Left kidney (tissue), 8 donors: ENCODE results near the gene SLC27A1. TPM values are rescaled to one million over a fixed set of nuclear protein-coding genes. Genes with fewer than 3 reads are reported as not detected.

ENCODE experiments used
- DNase-seq: peaks from one replicate; pipeline ENCODE4 v3.0.0-alpha.2; 2013
- long read RNA-seq, 8 donors: transcript quantifications; one replicate each; lab custom pipeline, GENCODE V29; 2026
- polyA plus RNA-seq: library from polyadenylated mRNA; unstranded; fragments of 120-200 nt; gene quantifications from one replicate; pipeline ENCODE4 v1.2.1, GENCODE V29; 2013; ENCODE audit not compliant: insufficient read length

SLC27A1 gene
- polyA plus RNA-seq, result 13.9 TPM
- long read RNA-seq, donor 1, transcript SLC27A1-201 (12 exons, 3,594 nt), result major isoform, 5 of 6 reads
- long read RNA-seq, donor 1, partial matches to known transcripts, result 0 of 6 reads
- long read RNA-seq, donor 1, other reads (novel, unspliced or antisense), result 0 of 6 reads
- long read RNA-seq, donor 2, result 0 reads
- long read RNA-seq, donor 3, partial matches to known transcripts, result 0 of 2 reads
- long read RNA-seq, donor 3, other reads (novel, unspliced or antisense), result 0 of 2 reads
- long read RNA-seq, donor 4, result 0 reads
- long read RNA-seq, donor 5, partial matches to known transcripts, result 0 of 1 reads
- long read RNA-seq, donor 5, other reads (novel, unspliced or antisense), result 0 of 1 reads
- long read RNA-seq, donor 6, partial matches to known transcripts, result 0 of 1 reads
- long read RNA-seq, donor 6, other reads (novel, unspliced or antisense), result 0 of 1 reads
- long read RNA-seq, donor 7, partial matches to known transcripts, result 0 of 2 reads
- long read RNA-seq, donor 7, other reads (novel, unspliced or antisense), result 0 of 2 reads
- long read RNA-seq, donor 8, result 0 reads

- DNase-seq, result peak; percentile 99
These were observed at the start of gene SLC27A1 for GRCh38 chr19:17470068-17470841. Gene SLC27A1 (plus strand): TSS chr19:17470524. CDS start chr19:17470541, 17 bp downstream.

GRCh38 chr19:17421942-17422341 is 48.4 kb upstream of the SLC27A1 start:
- DNase-seq, result no peak

- DNase-seq, result no peak
These were observed 46.7 kb upstream of the SLC27A1 start for GRCh38 chr19:17423429-17424208.

GRCh38 chr19:17424743-17425365 is 45.5 kb upstream of the SLC27A1 start:
- DNase-seq, result no peak

GRCh38 chr19:17429641-17430113 is 40.6 kb upstream of the SLC27A1 start:
- no peak for DNase-seq

GRCh38 chr19:17431417-17431816 is 38.9 kb upstream of the SLC27A1 start:
- no peak for DNase-seq

GRCh38 chr19:17435218-17435617 is 35.1 kb upstream of the SLC27A1 start:
- no peak for DNase-seq

- DNase-seq, result no peak
These were observed 34.0 kb upstream of the SLC27A1 start for GRCh38 chr19:17436094-17436873.

- no peak for DNase-seq
These were observed 33.5 kb upstream of the SLC27A1 start for GRCh38 chr19:17436874-17437267.

GRCh38 chr19:17441241-17442021 is 28.9 kb upstream of the SLC27A1 start:
- DNase-seq, result no peak

- DNase-seq, result no peak
These were observed 24.7 kb upstream of the SLC27A1 start for GRCh38 chr19:17445526-17446165.

GRCh38 chr19:17447704-17448130 is 22.6 kb upstream of the SLC27A1 start:
- no peak for DNase-seq

- DNase-seq, result peak; percentile 57
These were observed 22.0 kb upstream of the SLC27A1 start, which contains the start of gene TMEM221 for GRCh38 chr19:17448131-17448967. Gene TMEM221 (minus strand): TSS chr19:17448668. CDS start chr19:17448462, 206 bp downstream.

GRCh38 chr19:17450264-17451075 is 19.9 kb upstream of the SLC27A1 start:
- no peak for DNase-seq

GRCh38 chr19:17451820-17452219 is 18.5 kb upstream of the SLC27A1 start:
- no peak for DNase-seq

GRCh38 chr19:17454576-17455071 is 15.7 kb upstream of the SLC27A1 start:
- no peak for DNase-seq
